ENCODE results near the gene PROX1.

DNA sequence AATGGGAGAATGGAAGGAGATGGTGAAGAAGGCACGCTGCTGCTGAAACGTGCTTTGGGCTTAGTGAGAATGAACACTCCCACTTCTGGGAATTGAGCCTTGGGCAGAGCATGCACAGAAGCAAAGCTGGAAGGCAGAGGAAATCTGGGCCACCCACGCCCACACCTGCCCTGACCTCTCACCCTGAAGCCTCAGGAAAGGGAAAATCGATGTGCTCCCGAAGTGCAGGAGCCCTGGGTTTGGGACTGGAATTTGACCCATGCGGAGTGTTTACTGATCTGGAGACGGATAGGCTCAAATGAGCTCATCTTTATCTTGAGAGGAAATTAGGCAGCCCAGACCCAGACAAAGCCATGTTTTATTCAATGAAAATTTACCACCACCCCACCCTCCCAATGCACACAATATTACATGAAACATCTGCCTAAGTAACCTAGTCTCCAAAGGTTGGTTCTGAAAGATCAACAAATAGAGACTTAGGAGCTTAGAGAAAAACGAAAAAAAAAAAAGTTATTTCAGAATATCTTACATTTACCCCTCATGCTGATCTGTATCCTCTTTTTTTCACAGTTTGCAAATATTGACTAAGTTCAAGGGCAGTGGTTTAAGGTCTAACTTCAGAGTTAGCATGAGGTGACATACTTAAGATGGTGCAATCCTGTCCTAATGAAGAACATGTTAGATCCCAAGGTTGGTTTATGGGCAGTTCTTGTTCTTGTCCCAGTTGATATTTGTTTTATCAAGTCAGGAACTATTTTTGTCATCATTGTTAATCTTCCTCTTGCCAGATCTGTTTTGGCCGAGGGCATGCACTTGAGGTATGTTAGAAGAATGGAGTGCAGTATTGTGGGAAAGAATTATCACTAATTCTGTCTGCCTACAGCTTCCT is 63.0 kb downstream of the PROX1 start:
- TF ChIP-seq, protein P1, sequence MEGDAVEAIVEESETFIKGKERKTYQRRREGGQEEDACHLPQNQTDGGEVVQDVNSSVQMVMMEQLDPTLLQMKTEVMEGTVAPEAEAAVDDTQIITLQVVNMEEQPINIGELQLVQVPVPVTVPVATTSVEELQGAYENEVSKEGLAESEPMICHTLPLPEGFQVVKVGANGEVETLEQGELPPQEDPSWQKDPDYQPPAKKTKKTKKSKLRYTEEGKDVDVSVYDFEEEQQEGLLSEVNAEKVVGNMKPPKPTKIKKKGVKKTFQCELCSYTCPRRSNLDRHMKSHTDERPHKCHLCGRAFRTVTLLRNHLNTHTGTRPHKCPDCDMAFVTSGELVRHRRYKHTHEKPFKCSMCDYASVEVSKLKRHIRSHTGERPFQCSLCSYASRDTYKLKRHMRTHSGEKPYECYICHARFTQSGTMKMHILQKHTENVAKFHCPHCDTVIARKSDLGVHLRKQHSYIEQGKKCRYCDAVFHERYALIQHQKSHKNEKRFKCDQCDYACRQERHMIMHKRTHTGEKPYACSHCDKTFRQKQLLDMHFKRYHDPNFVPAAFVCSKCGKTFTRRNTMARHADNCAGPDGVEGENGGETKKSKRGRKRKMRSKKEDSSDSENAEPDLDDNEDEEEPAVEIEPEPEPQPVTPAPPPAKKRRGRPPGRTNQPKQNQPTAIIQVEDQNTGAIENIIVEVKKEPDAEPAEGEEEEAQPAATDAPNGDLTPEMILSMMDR (IDR thresholded peaks at IDR 0.05) = no peak
- no peak for TF ChIP-seq EZH2 (IDR thresholded peaks at IDR 0.05; ENCODE audit: borderline replicate concordance, insufficient read depth, low read depth, low read length, poor library complexity, severe bottlenecking)

Data from B cell (primary cell).